ENCODE results near the gene MOCOS. TPM values are rescaled to one million over a fixed set of nuclear protein-coding genes. Genes with fewer than 3 reads are reported as not detected.

The MOCOS gene
- total RNA-seq, 1 experiment from 2014 or later: 12.1 TPM

DNA sequence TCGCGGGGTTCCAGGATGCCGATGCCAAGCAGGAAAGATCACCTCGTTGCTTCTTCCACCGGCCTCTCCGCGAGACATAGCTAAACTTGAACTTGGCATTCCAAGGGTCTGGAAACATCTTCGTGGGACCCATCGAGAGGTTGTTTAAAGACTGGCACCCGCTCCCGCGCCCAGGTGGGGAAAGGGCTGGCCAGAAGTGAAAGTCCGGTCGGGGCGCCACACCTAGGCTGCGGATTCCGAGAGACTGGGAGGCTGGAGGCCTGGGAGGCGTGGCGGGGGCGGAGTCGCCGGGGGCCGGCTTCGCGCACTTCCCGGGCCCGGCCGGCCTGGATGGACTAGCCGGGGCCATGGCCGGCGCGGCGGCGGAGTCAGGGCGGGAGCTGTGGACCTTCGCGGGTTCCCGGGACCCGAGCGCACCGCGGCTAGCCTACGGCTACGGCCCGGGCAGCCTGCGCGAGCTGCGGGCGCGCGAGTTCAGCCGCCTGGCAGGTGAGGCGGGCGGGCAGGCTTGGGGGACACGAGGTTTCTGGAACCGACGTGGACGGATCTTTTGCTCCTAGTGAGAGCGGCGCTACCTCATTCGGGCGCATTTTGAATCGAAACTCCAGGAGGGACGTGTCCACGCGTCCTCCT, at the start of gene MOCOS (continued):
- TF ChIP-seq SRF (IDR thresholded peaks at IDR 0.05; ENCODE audit: low read depth): no peak
- TF ChIP-seq EZH2phosphoT487 (IDR thresholded peaks at IDR 0.05; ENCODE audit: borderline replicate concordance): no peak
- no peak for TF ChIP-seq ZNF274 (IDR thresholded peaks at IDR 0.05; ENCODE audit: low read depth, low read length)
- TF ChIP-seq EGR1 (IDR thresholded peaks at IDR 0.05; ENCODE audit: low read depth): peak; percentile 68
- TF ChIP-seq, protein P1, sequence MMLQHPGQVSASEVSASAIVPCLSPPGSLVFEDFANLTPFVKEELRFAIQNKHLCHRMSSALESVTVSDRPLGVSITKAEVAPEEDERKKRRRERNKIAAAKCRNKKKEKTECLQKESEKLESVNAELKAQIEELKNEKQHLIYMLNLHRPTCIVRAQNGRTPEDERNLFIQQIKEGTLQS (IDR thresholded peaks at IDR 0.05): no peak
- TF ChIP-seq POLR2A (IDR thresholded peaks at IDR 0.05; ENCODE audit: borderline replicate concordance, extremely low read depth, insufficient read depth, insufficient read length): peak; percentile 66
- peak; percentile 71; the same call in 1 of the 2 replicates for TF ChIP-seq SIN3A (IDR thresholded peaks at IDR 0.05; ENCODE audit: low read depth)
- no peak for TF ChIP-seq CBX3 (IDR thresholded peaks at IDR 0.05; ENCODE audit: low read depth)

DNA sequence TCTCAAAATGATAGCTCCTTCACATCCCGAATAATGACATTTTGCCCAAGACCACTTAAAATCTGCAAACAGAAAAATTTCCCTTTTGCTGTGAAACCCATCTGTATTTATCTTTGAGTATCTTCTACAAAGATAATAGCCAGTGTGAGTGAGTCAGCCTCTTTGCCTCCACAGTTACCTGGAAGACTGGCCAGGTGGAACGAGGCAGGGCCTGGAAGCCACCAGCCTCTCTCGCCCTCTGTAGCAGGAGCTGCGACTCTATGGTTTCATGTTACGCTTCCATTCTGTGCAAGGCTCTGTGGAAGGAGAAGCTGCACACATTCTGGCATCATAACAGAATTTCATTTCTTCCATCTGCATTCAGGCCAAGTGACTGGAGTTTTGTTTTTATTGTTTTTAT, 48.1 kb upstream of the MOCOS start:
- Histone ChIP-seq H3K36me3 (ENCODE audit: control insufficient read depth in 1 of 2, insufficient read depth in 2 of 2, low read length in 2 of 2) (peaks cover 59 to 63% of the 10 kb centered on the region in 2 experiments), H3K4me1 (ENCODE audit: control insufficient read depth in 1 of 2, insufficient read depth in 2 of 2, low read length in 2 of 2) (no peaks in the 10 kb centered on the region), H4K20me1 (ENCODE audit: insufficient read depth) (0 out of 2 replicates have a peak, but pooled peaks cover 6% of the 10 kb centered on the region), H3K4me3 (replicated peaks in 1 of 2; ENCODE audit: low read depth in 1 of 2, low read length in 2 of 2) (no peak overlapping the region), H3K9ac (ENCODE audit: low read length) (no peak overlapping the region), H3K27me3 (ENCODE audit: insufficient read depth, low read length) (no peaks in the 10 kb centered on the region), H3K79me2 (ENCODE audit: insufficient read depth, low read length) (peaks cover 38% of the 10 kb centered on the region), H2AFZ (ENCODE audit: low read depth, low read length, poor library complexity, severe bottlenecking) (no peak overlapping the region), H3K9me3 (ENCODE audit: control insufficient read depth in 1 of 2, insufficient read depth in 1 of 2, low read depth in 1 of 2, low read length in 2 of 2) (no peaks in the 10 kb centered on the region), H3K9me2 (ENCODE audit: insufficient read depth) (no peaks in the 10 kb centered on the region), H3K4me2 (ENCODE audit: low read length) (no peak overlapping the region), H3K27ac (ENCODE audit: low read depth, low read length) (no peak overlapping the region)
- RAD21 ChIA-PET (ENCODE audit: low non-redundant PET in 1 of 2, low total read pairs in 2 of 2, uncharacterized antibody in 2 of 2, unreplicated experiment in 2 of 2): no interaction called here
- BruUV-seq (replicated peaks): no TSS peak
- DNase-seq (ENCODE audit: low read depth, low spot score) (no peak), ATAC-seq (no peak)
- TF ChIP-seq POLR2A (IDR thresholded peaks at IDR 0.05; ENCODE audit: borderline replicate concordance, extremely low read depth, insufficient read depth, insufficient read length) (no peak), ELF1 (IDR thresholded peaks at IDR 0.05; ENCODE audit: borderline replicate concordance, low read depth) (no peak), SRF (IDR thresholded peaks at IDR 0.05; ENCODE audit: low read depth) (no peak), EZH2 (IDR thresholded peaks at IDR 0.05) (no peak), CEBPB (IDR thresholded peaks at IDR 0.05; ENCODE audit: low read depth) (no peak), FOSL1 (IDR thresholded peaks at IDR 0.05; ENCODE audit: low read depth) (no peak), POLR2AphosphoS5 (IDR thresholded peaks at IDR 0.05; ENCODE audit: low read depth, low read length) (no peak), YY1 (IDR thresholded peaks at IDR 0.05; ENCODE audit: extremely low read depth, insufficient replicate concordance, low read depth, low read length) (no peak), JUND (IDR thresholded peaks at IDR 0.05) (no peak), CBX3 (IDR thresholded peaks at IDR 0.05; ENCODE audit: low read depth) (no peak), ZFX (IDR thresholded peaks at IDR 0.05) (no peak), SIN3A (IDR thresholded peaks at IDR 0.05; ENCODE audit: low read depth) (no peak), ZNF274 (IDR thresholded peaks at IDR 0.05; ENCODE audit: low read depth, low read length) (no peak)
- TF ChIP-seq, protein P2, sequence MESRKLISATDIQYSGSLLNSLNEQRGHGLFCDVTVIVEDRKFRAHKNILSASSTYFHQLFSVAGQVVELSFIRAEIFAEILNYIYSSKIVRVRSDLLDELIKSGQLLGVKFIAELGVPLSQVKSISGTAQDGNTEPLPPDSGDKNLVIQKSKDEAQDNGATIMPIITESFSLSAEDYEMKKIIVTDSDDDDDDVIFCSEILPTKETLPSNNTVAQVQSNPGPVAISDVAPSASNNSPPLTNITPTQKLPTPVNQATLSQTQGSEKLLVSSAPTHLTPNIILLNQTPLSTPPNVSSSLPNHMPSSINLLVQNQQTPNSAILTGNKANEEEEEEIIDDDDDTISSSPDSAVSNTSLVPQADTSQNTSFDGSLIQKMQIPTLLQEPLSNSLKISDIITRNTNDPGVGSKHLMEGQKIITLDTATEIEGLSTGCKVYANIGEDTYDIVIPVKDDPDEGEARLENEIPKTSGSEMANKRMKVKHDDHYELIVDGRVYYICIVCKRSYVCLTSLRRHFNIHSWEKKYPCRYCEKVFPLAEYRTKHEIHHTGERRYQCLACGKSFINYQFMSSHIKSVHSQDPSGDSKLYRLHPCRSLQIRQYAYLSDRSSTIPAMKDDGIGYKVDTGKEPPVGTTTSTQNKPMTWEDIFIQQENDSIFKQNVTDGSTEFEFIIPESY (IDR thresholded peaks at IDR 0.05; ENCODE audit: extremely low read depth, insufficient replicate concordance, low read length): no peak
- TF ChIP-seq, protein P3, sequence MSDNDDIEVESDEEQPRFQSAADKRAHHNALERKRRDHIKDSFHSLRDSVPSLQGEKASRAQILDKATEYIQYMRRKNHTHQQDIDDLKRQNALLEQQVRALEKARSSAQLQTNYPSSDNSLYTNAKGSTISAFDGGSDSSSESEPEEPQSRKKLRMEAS (IDR thresholded peaks at IDR 0.05): no peak
- TF ChIP-seq, protein P1 (IDR thresholded peaks at IDR 0.05): no peak
- TF ChIP-seq, protein P4, sequence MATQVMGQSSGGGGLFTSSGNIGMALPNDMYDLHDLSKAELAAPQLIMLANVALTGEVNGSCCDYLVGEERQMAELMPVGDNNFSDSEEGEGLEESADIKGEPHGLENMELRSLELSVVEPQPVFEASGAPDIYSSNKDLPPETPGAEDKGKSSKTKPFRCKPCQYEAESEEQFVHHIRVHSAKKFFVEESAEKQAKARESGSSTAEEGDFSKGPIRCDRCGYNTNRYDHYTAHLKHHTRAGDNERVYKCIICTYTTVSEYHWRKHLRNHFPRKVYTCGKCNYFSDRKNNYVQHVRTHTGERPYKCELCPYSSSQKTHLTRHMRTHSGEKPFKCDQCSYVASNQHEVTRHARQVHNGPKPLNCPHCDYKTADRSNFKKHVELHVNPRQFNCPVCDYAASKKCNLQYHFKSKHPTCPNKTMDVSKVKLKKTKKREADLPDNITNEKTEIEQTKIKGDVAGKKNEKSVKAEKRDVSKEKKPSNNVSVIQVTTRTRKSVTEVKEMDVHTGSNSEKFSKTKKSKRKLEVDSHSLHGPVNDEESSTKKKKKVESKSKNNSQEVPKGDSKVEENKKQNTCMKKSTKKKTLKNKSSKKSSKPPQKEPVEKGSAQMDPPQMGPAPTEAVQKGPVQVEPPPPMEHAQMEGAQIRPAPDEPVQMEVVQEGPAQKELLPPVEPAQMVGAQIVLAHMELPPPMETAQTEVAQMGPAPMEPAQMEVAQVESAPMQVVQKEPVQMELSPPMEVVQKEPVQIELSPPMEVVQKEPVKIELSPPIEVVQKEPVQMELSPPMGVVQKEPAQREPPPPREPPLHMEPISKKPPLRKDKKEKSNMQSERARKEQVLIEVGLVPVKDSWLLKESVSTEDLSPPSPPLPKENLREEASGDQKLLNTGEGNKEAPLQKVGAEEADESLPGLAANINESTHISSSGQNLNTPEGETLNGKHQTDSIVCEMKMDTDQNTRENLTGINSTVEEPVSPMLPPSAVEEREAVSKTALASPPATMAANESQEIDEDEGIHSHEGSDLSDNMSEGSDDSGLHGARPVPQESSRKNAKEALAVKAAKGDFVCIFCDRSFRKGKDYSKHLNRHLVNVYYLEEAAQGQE (IDR thresholded peaks at IDR 0.05; ENCODE audit: low read depth): no peak
- POLR2A ChIA-PET: interaction anchor here (1.5 kb wide), 1 partner anchor 11 kb away, joined by 4 read pairs; the partner anchor contains the start of gene SLC39A6
- CTCF ChIA-PET: no interaction called here
- intact Hi-C loops (cut with micrococcal nuclease): no loop called here
